Measurements from ENCODE around the gene OGFR. TPM values are rescaled to one million over a fixed set of nuclear protein-coding genes. Genes with fewer than 3 reads are reported as not detected.

The OGFR gene
- total RNA-seq, 1 experiment from 2014 or later, result 46.1 TPM

- DNase-seq (ENCODE audit: low spot score), result no peak
- ChIA-PET POLR2A (ENCODE audit: low non-redundant PET) (no interaction called here), CTCF (no interaction called here)
These were observed 35.1 kb upstream of the OGFR start for GRCh38 chr20:62769346-62770071.

GRCh38 chr20:62770111-62770910 lies 34.3 kb upstream of the OGFR start:
- no peak for DNase-seq (ENCODE audit: low spot score)
- H3K9me3 ChIP-seq (ENCODE audit: low read depth, low read length, poor library complexity, severe bottlenecking), result no peaks in the 10 kb centered on the region

More at GRCh38 chr20:62769346-62770071, 35.1 kb upstream of the OGFR start:
- peaks cover 69% of the 10 kb centered on the region for H3K4me1 ChIP-seq (ENCODE audit: insufficient read depth, low read length, poor library complexity, severe bottlenecking)
- peak overlapping the region; percentile 95 for H3K27ac ChIP-seq (ENCODE audit: low read depth, low read length, poor library complexity, severe bottlenecking)
- intact Hi-C loops (cut with micrococcal nuclease; ENCODE audit: unreplicated experiment), result no loop called here
- no peaks in the 10 kb centered on the region for H3K27me3 ChIP-seq (replicated peaks; ENCODE audit: insufficient read depth, low read depth, low read length, poor library complexity)
- BruUV-seq (replicated peaks), result no TSS peak
- no peaks in the 10 kb centered on the region for H3K9me3 ChIP-seq (ENCODE audit: low read depth, low read length, poor library complexity, severe bottlenecking)
- no peak for TF ChIP-seq CTCF (conservative IDR thresholded peaks at IDR 0.05; ENCODE audit: low read depth, low read length)
- no peak for TF ChIP-seq EZH2 (IDR thresholded peaks at IDR 0.05; ENCODE audit: borderline replicate concordance, low read depth, low read length, poor library complexity, severe bottlenecking)
- H3K36me3 ChIP-seq (ENCODE audit: insufficient read depth, low read length, poor library complexity, severe bottlenecking), result peaks cover 3% of the 10 kb centered on the region
- H3K4me3 ChIP-seq (ENCODE audit: low read depth, low read length, poor library complexity, severe bottlenecking), result peak overlapping the region; percentile 76

GRCh38 chr20:62770916-62771315 lies 33.7 kb upstream of the OGFR start:
- POLR2A ChIA-PET (ENCODE audit: low non-redundant PET), result no interaction called here
- Histone ChIP-seq H3K36me3 (ENCODE audit: insufficient read depth, low read length, poor library complexity, severe bottlenecking) (no peaks in the 10 kb centered on the region), H3K9me3 (ENCODE audit: low read depth, low read length, poor library complexity, severe bottlenecking) (no peaks in the 10 kb centered on the region), H3K27me3 (replicated peaks; ENCODE audit: insufficient read depth, low read depth, low read length, poor library complexity) (no peaks in the 10 kb centered on the region), H3K4me3 (ENCODE audit: low read depth, low read length, poor library complexity, severe bottlenecking) (peak overlapping the region; percentile 76), H3K4me1 (ENCODE audit: insufficient read depth, low read length, poor library complexity, severe bottlenecking) (peaks cover 83% of the 10 kb centered on the region), H3K27ac (ENCODE audit: low read depth, low read length, poor library complexity, severe bottlenecking) (peak overlapping the region; percentile 95)
- no TSS peak for BruUV-seq (replicated peaks)
- TF ChIP-seq CTCF (conservative IDR thresholded peaks at IDR 0.05; ENCODE audit: low read depth, low read length) (no peak), EZH2 (IDR thresholded peaks at IDR 0.05; ENCODE audit: borderline replicate concordance, low read depth, low read length, poor library complexity, severe bottlenecking) (no peak)
- intact Hi-C loops (cut with micrococcal nuclease; ENCODE audit: unreplicated experiment), result no loop called here
- no peak for DNase-seq (ENCODE audit: low spot score)
- CTCF ChIA-PET, result no interaction called here

More at GRCh38 chr20:62770111-62770910, 34.3 kb upstream of the OGFR start:
- H3K4me1 ChIP-seq (ENCODE audit: insufficient read depth, low read length, poor library complexity, severe bottlenecking), result peaks cover 77% of the 10 kb centered on the region
- no TSS peak for BruUV-seq (replicated peaks)
- TF ChIP-seq CTCF (conservative IDR thresholded peaks at IDR 0.05; ENCODE audit: low read depth, low read length) (no peak), EZH2 (IDR thresholded peaks at IDR 0.05; ENCODE audit: borderline replicate concordance, low read depth, low read length, poor library complexity, severe bottlenecking) (no peak)
- intact Hi-C loops (cut with micrococcal nuclease; ENCODE audit: unreplicated experiment), result no loop called here
- peak overlapping the region; percentile 76 for H3K4me3 ChIP-seq (ENCODE audit: low read depth, low read length, poor library complexity, severe bottlenecking)
- H3K36me3 ChIP-seq (ENCODE audit: insufficient read depth, low read length, poor library complexity, severe bottlenecking), result peaks cover 3% of the 10 kb centered on the region
- peak overlapping the region; percentile 95 for H3K27ac ChIP-seq (ENCODE audit: low read depth, low read length, poor library complexity, severe bottlenecking)
- POLR2A ChIA-PET (ENCODE audit: low non-redundant PET), result no interaction called here
- CTCF ChIA-PET, result no interaction called here
- H3K27me3 ChIP-seq (replicated peaks; ENCODE audit: insufficient read depth, low read depth, low read length, poor library complexity), result no peaks in the 10 kb centered on the region
